Placental epithelial cell (primary cell): ENCODE data around the gene CHST4. TPM values are rescaled to one million over a fixed set of nuclear protein-coding genes. Genes with fewer than 3 reads are reported as not detected.

ENCODE experiments used
- small RNA-seq: library from RNA; depleted of rRNA; stranded (forward); fragments of <200 nt; gene quantifications from one replicate; pipeline ENCODE3, GENCODE V24; 2012
- total RNA-seq: library from RNA; depleted of rRNA; stranded (reverse); fragments of >200 nt; gene quantifications from 2 replicates; pipeline ENCODE4 v1.2.3, GENCODE V29; 2012

CHST4 gene
- total RNA-seq: not detected in 2 replicates

GRCh38 chr16:71526111-71526631 is at the start of gene CHST4:
CHST4 (plus strand) TSS chr16:71526426; CDS start chr16:71536678, 10,252 bp downstream.

DNA sequence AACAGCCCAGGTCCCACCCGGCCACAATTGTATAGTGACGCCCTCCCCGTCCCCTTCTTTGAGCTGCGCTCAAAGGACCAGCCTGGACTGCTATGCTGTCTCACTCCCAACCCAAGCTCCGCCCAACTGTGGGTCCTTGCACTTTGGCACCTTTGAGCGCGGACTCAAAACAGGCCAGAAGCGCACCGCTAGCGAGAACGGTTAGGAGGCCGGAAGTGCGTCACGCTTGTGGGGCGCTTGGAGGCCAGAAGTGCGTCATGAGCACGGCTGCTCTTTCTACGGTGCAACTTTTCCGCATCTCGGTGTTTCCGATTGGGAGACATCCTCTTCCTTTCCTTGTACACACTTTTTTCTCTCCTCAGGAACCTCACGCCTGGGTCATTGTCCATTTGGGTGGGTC is 37.1 kb upstream of the CHST4 start, which contains the start of gene ZNF19:
TSS of gene ZNF19 (minus strand) at position 203 of the 400 bp plus-strand sequence. CDS start 7,210 bp downstream, outside the sequence.

DNA sequence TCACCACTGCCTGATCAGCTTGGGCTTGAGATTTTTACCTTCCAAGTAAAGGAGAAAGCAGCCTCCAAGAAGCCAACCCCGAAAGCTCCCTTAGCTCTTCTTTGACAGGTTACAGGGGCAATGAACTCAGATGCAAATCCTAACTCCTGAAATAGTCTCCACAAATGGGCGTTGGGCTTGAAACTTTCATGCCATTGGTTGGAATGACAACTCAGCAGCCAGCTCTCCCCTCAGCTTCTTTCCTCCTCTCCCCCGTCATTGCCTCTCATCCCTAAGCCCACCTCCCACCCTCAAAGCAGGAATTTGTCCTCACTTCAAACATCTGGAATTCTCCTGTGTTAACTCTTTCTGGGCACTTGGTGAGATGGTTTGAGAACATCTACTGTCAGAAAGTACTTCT is 50.7 kb downstream of the CHST4 start, which contains the start of gene TAT:
TSS of gene TAT (minus strand) at position 122 of the 400 bp plus-strand sequence. CDS start 677 bp downstream, outside the sequence.

Small RNAs within 50 kb of the gene (small RNA-seq; reads per million reads assigned to genes)
- not detected for gene RNU6-1061P

Other genes starting within 250 kb of the CHST4 start
- gene CMTR2, start 237.0 kb upstream of the CHST4 start, total RNA-seq: 33.8 and 40.2 TPM in 2 replicates
- gene CALB2, start 167.7 kb upstream of the CHST4 start, total RNA-seq: not detected in 2 replicates
- not detected in 2 replicates for gene TLE7, start 84.4 kb upstream of the CHST4 start, total RNA-seq
- 5.0 and 5.1 TPM in 2 replicates for gene ZNF23, start 64.2 kb upstream of the CHST4 start, total RNA-seq
- gene ZNF19, start 37.1 kb upstream of the CHST4 start, total RNA-seq: 2.8 and 4.7 TPM in 2 replicates
- not detected in 2 replicates for gene TAT, start 50.7 kb downstream of the CHST4 start, total RNA-seq
- 6.6 and 9.4 TPM in 2 replicates for gene MARVELD3, start 99.8 kb downstream of the CHST4 start, total RNA-seq
- gene PHLPP2, start 198.3 kb downstream of the CHST4 start, total RNA-seq: 3.5 and 5.6 TPM in 2 replicates